Measurements from ENCODE around the gene ANKRD55. TPM values are rescaled to one million over a fixed set of nuclear protein-coding genes. Genes with fewer than 3 reads are reported as not detected.
A peak's percentile ranks its signal among the peaks of the same experiment; 100 is the strongest.
"Not testable (repeated sequence)": the region's sequence is repeated elsewhere in the genome, so short reads cannot be mapped to it uniquely, and the experiment has no call there.

The ANKRD55 gene
- polyA plus RNA-seq, 4 donors: 1.1 to 1.6 (median 1.5) TPM

DNA sequence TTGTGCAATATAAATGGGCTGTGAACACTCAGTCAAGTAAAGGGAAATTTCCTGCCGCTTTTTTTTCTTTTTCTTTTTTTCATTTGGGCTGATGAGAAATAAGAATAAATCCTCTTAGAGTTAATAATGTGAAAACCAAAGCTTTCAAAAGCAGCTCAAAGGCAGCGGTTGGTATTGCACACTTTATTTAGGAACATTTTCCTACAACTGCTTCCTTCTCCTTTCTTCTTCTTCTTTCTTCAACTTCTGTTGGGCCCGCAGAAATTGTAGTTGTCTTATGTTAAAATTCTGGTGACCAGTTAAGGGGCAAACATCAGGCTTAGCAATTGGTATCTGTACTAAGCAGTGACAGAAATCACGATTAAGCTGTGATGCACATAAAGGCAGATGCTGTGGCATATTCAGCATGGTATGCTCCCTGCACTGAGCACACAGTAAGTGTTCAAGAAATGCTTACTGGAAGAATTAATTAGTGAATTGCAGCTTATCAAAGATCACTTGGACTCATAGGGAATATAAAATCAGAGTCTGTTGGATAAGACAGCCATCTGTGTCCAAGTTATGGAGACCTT, 85.4 kb downstream of the ANKRD55 start:
- no peak for DNase-seq (ENCODE audit: low read depth in 4 of 4, low spot score in 3 of 4)

DNA sequence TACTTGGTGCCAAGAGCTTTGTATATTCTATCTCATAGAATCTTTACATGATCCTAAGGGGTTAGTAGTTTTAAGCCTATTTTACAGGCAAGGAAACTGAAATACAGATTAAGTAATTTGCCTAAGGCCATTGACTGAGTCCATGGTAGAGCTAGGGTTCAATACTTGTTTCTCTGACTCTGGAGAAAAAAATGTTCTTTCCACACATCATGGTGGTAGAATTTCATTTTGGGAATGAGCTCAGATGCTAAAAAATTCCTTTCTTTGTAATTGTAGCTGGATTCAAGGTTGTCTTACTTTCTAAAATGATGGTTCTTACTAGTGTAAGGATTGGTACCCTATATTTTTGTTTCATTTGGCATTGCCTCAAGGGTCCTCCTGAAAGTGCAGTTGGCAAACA, 86.0 kb downstream of the ANKRD55 start:
- no peak for DNase-seq (ENCODE audit: low read depth in 4 of 4, low spot score in 3 of 4)

DNA sequence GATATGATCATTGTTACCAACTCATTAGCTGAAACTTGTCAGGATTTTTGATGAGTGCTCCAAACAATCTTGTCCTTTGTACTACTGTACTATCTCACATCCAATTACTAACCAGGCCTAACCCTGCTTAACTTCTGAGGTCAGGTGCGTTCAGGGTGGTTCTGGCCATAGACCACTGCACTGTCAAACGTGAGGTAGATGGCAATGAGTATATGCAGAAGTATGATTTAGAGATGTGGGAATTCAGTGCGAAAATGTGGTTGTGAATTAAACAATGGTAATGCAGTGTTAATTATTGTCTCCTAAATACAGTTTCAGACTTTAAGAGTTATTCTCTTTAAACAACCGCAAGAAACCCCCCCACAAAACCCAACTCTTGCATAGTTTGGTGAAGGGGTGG, 86.5 kb downstream of the ANKRD55 start:
- DNase-seq (ENCODE audit: low read depth in 4 of 4, low spot score in 3 of 4): no peak

DNA sequence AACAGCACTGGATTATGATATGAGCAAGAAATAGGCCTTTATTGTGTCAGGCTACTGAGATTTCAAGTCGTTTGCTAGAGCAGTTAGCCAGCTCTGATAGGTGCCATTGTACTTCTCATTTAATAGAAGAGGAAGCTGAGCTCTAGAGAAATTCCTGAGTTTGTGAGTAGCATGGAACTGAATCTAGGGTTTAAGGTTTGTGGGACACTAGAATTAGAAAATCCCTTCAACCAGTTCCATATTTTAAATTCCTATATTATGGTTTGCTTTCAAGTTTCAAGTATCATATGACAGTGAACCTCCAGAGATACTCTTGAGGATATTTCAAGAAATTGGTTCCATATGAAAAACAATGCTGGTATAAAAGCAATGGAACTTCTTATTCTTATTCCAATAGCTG, 87.6 kb downstream of the ANKRD55 start:
- no peak for DNase-seq (ENCODE audit: low read depth in 4 of 4, low spot score in 3 of 4)

DNA sequence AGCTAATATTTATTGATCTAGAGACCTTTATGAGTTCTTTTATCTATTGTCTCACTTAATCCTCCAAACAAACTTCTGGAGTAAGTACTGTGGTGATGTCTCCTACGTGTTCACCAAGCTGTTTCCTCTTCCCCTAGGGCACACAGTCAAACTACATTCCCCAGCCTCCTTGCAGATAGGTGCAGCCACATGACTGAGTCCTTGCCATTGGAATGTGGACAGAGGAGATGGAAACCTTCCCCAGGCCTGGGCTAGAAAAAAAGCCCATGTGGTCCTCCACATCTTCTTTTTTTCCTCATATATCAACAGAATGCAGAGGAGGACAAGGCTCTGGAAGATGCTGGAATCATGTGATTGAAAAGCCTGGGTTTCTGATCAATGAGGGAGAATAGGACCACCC, 88.0 kb downstream of the ANKRD55 start:
- no peak for DNase-seq (ENCODE audit: low read depth in 4 of 4, low spot score in 3 of 4)

DNA sequence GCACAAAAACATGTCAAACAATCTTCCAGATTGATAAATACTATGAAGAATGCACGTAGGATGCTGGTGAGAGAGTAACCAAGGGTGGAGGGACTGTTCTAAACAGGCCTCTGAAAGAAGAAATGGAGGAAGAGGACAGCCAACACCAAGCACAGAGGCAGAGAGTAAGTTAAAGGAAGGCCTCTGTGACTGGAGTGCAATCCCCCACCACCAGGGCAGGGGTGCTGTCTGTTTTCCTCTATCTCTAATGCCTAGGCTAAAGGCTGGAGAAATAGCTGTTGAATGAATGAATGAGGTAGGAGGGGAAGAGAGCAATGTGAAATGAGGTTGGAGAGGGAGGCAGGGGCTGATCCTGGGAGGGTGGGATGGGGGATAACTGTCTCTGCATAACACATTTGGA, 88.9 kb downstream of the ANKRD55 start:
- no peak for DNase-seq (ENCODE audit: low read depth in 4 of 4, low spot score in 3 of 4)

DNA sequence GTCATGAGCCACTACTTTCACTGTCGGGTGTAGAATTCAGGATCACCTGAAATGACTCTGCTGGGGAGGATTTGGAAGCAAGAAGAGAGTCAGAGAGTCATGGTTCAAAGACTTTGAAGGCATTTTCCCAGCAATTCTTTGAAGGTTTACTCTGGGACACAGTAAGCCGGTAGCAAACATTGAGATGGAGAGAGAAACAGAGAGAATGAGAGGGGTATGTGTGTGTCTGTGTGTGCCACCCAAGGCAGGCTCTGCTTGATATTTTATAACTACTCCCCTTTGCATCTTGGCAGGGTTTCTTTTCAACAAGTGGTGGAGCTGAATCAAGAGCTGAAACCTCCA, 89.8 kb downstream of the ANKRD55 start:
- DNase-seq (ENCODE audit: low read depth in 4 of 4, low spot score in 3 of 4): peak in 1 of 4 donors; percentile 31

DNA sequence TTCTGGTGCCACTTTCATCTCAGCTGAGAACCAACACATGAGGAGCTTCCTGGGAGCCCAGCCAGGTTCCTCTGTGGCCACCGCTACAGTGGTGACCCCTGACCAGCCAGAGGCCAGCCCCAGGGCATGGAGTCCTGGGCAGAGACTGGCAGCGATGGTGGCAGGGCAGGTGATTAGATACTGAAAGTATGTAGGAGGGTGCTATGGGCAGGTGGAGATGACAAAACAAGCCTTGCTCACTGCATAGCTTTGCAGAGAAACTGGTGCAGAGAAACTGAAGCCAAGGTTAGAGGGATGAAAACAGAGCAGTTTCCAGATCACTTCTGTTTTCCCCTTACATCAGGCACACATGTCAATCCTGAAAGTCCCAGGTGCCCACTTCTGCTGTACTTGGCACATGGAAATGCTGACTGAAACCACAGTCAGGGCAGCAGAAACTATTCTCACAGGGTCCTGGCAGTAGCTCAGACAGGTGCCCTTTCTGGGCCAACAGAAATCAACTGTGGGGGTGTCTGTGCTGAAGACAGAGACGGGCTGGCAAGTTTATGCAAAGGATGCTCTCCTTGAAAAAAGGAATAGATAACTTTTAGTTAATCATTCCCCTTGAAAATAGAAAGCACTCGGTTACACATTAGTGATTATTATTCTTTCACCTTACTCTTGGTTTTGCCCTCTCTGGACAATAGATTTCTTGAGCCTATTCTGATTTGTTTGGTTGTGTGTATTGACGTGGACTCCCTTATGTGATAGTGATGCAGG, 90.3 kb downstream of the ANKRD55 start:
- no peak for DNase-seq (ENCODE audit: low read depth in 4 of 4, low spot score in 3 of 4)

DNA sequence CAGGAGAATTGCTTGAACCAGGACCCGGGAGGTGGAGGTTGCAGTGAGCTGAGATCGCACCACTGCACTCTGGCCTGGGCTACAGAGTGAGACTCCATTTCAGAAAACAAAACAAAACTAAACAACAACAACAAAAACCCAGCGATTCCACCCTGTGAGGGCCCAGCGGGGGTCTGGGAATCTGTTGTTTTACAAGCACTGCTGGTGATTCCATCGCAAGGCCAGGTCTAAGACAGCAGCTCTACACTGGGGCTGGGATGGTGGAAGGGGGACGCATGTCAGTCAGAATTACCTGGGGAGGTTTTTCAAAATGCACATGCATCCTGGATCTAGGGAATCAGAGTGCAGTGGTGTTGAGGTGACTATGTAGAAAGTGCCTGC, 90.9 kb downstream of the ANKRD55 start:
- DNase-seq (ENCODE audit: low read depth in 4 of 4, low spot score in 3 of 4): no peak

DNA sequence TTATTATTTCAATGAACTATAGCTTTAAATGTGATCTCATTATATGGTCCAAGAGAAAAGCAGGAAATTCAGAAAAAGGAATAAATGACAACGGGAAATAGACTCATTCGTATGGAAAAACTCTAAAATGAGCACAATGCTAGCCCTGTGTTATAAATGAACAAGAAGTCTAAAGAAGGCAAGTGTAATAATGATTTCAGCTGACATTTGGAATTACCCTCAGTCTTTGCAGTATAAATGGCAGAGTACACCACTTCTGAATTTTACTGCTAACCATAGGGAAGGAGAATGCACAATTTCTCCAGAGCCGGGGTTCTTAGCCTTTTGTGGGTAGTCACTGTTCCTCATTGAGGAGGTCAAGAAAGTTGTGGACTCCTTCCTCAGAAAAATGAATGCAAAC, 93.1 kb downstream of the ANKRD55 start:
- no peak for DNase-seq (ENCODE audit: low read depth in 4 of 4, low spot score in 3 of 4)

DNA sequence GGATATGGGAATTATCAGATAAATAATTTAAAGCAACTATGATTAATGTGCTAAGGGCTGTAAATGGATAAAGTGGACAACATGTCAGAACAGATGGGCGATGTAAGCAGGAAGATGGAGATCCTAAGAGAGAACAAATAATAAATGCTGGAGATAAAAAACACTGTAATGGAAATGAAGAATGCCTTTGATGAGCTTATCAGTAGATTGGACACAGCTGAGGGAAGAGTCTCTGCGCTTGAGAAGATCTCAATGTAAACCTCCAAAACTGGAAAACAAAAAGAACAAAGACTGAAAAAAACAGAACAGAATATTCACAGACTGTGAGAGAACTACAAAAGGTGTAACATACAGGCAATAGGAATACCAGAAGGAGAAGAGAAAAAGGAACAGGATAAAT, 102.5 kb downstream of the ANKRD55 start:
- DNase-seq (ENCODE audit: low read depth in 4 of 4, low spot score in 3 of 4): no peak

DNA sequence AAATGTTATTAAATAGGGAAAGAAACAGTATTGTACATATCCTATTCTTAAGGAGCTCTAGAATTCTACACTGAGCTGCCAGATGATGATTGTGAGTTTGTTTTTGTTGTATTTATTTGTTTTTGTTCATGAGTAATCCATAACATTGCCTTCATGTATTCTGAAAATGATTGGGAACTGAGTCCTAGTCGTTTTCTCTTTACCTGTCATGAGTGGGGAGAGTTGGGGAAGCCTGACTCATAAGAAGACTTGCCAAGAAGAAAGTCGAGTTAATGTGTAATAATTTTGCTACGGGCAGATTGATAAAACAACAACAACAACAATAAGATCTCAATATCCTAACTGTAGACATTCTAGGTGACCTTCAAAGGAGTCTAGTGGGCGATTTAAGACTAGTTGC, 103.8 kb downstream of the ANKRD55 start:
- DNase-seq (ENCODE audit: low read depth in 4 of 4, low spot score in 3 of 4): no peak

DNA sequence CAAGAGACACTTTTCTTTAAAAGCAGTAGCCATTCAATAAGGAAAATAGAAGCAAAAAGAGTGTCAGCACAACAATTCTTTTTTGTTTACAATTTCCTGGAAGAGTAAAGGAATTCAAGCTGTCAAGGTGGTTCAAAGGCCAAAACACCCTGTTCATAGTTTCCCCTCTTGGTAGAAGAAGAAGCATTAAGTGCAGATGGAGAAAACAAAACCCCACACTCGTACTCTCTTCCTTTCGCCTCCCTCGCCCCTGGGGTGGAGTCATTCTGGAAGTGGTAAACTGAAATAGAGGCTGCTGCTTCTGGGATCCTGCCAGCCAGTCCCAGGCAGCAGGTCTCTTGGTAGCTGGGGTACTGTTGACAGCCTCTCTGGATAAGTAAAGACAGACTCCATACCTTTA, 105.0 kb downstream of the ANKRD55 start:
- DNase-seq (ENCODE audit: low read depth in 4 of 4, low spot score in 3 of 4): no peak

DNA sequence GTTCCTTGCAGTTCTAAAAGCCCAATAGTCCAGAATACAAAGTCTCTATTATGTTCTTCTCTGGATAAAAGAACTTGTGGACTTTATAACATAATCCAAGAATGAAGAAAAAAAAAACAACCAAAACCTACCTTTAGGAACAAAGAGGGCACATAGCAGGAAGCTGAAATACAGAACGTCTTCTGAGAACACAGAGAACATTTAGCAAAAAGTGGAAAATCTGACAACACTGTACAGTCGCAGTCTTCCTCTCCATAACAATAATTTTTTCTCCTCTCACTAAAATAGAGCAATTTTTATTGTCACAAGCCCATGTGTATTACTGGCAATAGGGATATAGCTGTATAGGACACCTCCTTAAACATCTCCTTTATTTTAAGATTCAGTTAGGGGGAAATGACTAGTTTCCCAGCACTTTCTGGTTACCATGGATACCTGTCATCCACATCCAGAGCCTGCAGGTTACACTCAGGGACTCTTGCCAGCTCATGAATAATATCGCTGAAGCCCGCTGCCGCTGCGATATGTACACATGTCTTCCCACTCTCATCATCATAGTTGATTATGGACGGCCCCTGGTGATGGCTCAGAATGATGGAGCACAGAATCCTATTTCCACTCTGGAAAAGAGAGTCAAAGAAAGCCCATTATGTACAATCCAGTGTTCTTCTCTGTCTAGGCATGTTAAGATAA, 106.5 kb downstream of the ANKRD55 start:
- DNase-seq (ENCODE audit: low read depth in 4 of 4, low spot score in 3 of 4): no peak

DNA sequence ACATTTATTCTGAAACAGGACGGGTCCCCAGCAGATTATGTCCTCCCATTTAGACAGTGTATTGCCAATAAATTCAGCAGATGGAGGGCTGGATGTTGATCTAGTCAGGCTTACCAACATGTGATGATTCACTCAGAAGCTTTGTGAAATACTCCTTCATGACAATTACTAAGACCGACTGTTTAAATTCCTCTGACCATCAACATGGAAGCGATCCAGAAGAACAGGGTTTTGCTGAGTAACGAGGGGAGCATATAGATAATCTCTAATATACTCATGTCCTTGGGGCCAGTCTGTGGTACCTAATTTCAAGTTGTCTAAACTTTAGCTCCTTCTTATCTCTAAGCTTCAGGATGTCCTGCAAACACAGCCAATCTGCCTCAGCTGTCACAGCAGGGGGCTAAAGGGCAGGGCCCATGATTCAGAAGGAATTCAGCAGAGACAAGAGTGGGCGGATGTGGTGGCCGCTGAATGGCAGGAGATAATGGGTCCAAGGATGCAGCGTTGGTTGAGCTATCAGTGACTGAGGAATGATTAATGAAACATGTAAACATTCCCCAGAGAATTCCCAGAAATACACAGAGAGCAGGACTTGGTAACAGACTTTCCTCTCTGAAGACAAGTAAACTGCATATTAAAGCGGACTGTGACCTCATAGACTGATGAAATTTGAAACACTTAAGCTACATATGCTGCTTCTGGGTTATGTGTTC, 109.4 kb downstream of the ANKRD55 start:
- DNase-seq (ENCODE audit: low read depth in 4 of 4, low spot score in 3 of 4): peak in 2 of 4 donors; percentile 43 to 60

DNA sequence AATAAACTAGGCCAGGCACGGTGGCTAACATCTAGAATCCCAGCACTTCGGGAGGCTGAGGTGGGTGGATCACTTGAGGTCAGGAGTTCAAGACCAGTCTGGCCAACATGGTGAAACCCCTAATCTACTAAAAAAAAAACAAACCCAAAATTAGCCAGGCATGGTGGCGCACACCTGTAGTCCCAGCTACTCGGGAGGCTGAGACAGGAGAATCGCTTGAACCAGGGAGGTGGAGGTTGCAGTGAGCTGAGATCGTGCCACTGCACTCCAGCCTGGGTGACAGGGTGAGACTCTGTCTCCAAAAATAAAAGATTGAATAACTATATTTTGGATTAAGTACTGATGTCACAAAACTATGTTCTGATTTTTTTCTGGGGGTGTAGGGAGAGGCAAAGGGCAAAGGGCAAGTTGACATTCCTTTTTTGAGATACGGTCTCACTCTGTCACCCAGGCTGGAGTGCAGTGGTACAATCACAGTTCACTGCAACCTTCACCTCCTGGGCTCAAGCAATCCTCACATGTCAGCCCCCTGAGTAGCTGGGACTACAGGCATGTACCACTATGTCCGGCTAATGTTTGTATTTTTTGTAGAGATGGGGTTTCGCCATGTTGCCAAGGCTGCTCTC, 110.7 kb downstream of the ANKRD55 start:
- not testable (repeated sequence) for DNase-seq (ENCODE audit: low read depth in 4 of 4, low spot score in 3 of 4)

DNA sequence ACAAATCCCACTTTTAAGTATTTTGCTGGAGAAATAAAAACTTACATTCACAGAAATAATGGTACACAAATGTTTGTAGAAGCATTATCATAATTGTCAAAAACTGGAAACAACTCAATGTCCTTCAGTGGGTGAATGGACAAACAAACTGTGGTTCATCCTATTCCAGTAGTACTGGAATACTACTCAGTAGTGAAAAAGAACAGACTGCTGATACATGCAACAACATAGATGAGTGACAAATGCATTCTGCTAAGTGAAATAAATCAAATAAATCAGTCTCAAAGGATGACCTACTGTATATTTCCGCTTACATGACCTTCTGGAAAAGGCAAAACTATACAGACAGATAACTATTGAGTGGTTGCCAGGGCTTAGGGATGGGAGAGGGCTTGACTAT, 114.1 kb downstream of the ANKRD55 start:
- no peak for DNase-seq (ENCODE audit: low read depth in 4 of 4, low spot score in 3 of 4)

DNA sequence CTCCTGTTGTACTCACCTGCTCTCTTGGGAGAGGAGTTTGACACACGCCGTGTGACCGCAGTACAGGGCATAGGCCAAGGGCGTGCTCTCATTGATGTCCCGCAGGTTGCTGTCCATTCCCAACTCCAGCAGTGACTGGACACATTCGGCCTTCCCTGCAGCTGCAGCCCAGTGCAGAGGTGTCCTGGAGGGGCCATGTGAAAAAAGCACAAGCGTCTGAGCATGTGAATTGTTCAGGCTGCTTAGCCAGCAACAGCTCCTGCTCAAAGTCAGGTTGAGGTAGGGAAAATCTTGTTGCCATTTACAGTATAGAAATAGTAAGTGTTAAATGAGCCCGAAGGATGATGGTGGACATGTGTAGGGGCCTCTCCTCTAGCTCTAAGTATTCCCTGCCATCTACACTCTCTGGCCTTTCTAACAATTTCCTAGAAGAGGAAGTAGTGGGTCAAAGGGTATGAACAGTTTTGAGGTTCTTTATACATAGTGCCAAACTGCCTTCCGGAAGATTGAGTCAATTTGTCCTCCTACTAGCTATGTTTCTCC, 116.5 kb downstream of the ANKRD55 start:
- DNase-seq (ENCODE audit: low read depth in 4 of 4, low spot score in 3 of 4): no peak

DNA sequence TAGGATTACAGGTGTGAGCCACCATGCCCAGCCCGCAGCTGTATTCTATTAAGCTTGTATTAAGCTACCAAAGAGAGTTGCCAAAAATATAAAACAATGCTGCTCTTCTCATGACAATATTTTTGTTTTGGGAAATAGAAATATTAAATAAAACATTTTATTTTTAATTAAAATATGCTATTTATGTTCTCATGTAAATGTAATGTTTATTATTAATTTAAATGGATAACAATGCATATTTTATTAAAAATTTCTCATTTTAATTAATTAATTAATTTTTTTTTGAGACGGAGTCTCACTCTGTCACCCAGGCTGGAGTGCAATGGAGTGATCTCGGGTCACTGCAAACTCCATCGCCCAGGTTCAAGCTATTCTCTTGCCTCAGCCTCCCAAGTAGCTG, 117.5 kb downstream of the ANKRD55 start:
- no peak for DNase-seq (ENCODE audit: low read depth in 4 of 4, low spot score in 3 of 4)

DNA sequence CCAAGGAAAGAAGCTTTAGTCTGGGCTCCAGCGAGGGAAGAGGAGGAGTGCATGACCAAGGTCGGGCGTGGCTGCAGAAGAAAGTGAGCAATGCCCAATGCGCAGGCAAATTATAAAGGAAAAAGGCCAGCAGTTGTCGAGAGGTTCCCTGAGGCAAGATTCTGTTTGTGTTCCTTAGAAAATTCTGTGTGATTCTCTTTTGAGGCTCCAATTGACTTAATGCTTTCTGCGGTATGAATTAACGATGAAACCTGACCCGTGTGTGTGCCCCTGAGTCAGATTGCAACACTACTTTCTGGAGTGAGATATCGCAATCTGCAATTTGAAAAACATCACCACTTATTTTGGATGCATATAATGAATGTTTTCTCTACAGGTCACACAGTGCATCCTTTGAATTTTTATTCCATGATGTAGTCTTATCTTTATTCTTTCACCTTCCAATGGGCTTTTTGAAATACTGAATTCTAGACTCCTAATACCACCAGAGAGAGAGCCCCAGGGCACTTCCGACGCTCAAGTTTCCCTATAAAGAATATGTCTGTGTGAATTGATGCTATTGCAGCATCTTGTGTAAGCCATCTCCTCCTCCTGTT, 120.5 kb downstream of the ANKRD55 start:
- no peak for DNase-seq (ENCODE audit: low read depth in 4 of 4, low spot score in 3 of 4)

Data from right renal pelvis (tissue), 4 donors.